Neural cell (in vitro differentiated cells): ENCODE measurements around the gene RCC1. TPM values are rescaled to one million over a fixed set of nuclear protein-coding genes. Genes with fewer than 3 reads are reported as not detected.

Source experiments
- H2AFZ ChIP-seq: fragments of 200-600, 300-800 bp; sonication (generic), shearing (Covaris generic); 2 replicates; pipeline ENCODE4 v1.6.0; 2014; ENCODE audit warnings: low read depth, mild to moderate bottlenecking, antibody characterized with exemption, low read length, moderate library complexity
- H3F3A ChIP-seq: fragments of 200-600 bp; shearing (Covaris generic); 2 replicates; pipeline ENCODE4 v1.6.1; 2016; ENCODE audit warnings: mild to moderate bottlenecking, moderate library complexity, mixed read lengths, antibody characterized with exemption, low read length; ENCODE audit not compliant: insufficient read depth, poor library complexity, severe bottlenecking
- H3K27ac ChIP-seq: fragments of 200-600, 300-800 bp; sonication (generic), shearing (Covaris generic); 2 replicates; pipeline ENCODE4 v1.5.1; 2014; ENCODE audit warnings: mild to moderate bottlenecking, low read length, moderate library complexity
- H3K27me3 ChIP-seq: fragments of 300-800, 200-600 bp; sonication (generic), shearing (Covaris generic); 2 replicates; pipeline ENCODE4 v1.6.0; 2014; ENCODE audit warnings: mild to moderate bottlenecking, low read depth, low read length, moderate library complexity; ENCODE audit not compliant: insufficient read depth
- H3K36me3 ChIP-seq: fragments of 300-800, 200-600 bp; sonication (generic), shearing (Covaris generic); 2 replicates; pipeline ENCODE4 v1.5.1; 2014; ENCODE audit warnings: mild to moderate bottlenecking, antibody characterized with exemption, low read length, moderate library complexity; ENCODE audit not compliant: insufficient read depth
- H3K4me2 ChIP-seq: fragments of 300-800, 200-600 bp; sonication (generic), shearing (Covaris generic); 2 replicates; pipeline ENCODE4 v1.6.0; 2014; ENCODE audit warnings: mild to moderate bottlenecking, low read length
- H3K4me3 ChIP-seq: fragments of 300-800, 200-600 bp; sonication (generic), shearing (Covaris generic); 2 replicates; pipeline ENCODE4 v1.5.1; 2014; ENCODE audit warnings: mild to moderate bottlenecking, low read length, moderate library complexity
- H3K79me2 ChIP-seq: fragments of 200-600 bp; shearing (Covaris generic); replicated peaks from 2 replicates; pipeline ENCODE4 v1.6.0; 2014; ENCODE audit warnings: mild to moderate bottlenecking, low read length, moderate library complexity; ENCODE audit not compliant: insufficient read depth
- H3K9ac ChIP-seq: fragments of 300-800, 200-600 bp; sonication (generic), shearing (Covaris generic); 2 replicates; pipeline ENCODE4 v1.6.1; 2016; ENCODE audit warnings: mild to moderate bottlenecking, low read length, mixed read lengths
- H3K9me2 ChIP-seq: fragments of 200-600 bp; shearing (Covaris generic); 2 replicates; pipeline ENCODE4 v1.6.1; 2016; ENCODE audit warnings: mild to moderate bottlenecking, low read length, mixed read lengths; ENCODE audit not compliant: insufficient read depth
- H3K9me3 ChIP-seq: fragments of 200-600, 300-800 bp; sonication (generic), shearing (Covaris generic); 2 replicates; pipeline ENCODE4 v1.6.1; 2016; ENCODE audit warnings: mild to moderate bottlenecking, mixed run types, low read length, moderate library complexity, mixed read lengths
- H4K20me1 ChIP-seq: fragments of 200-600 bp; shearing (Covaris generic); 2 replicates; pipeline ENCODE4 v1.6.1; 2016; ENCODE audit warnings: mild to moderate bottlenecking, mixed run types; ENCODE audit not compliant: insufficient read depth
- CTCF ChIP-seq: fragments of 450-650 bp; IDR thresholded peaks from 2 replicates; pipeline ENCODE4 v1.5.1; 2014; ENCODE audit warnings: antibody characterized with exemption, mild to moderate bottlenecking, moderate library complexity; ENCODE audit not compliant: poor library complexity, severe bottlenecking
- EP300 ChIP-seq: fragments of 450-650 bp; conservative IDR thresholded peaks from 2 replicates; pipeline ENCODE4 v1.6.1; 2014; ENCODE audit warnings: antibody characterized with exemption, mild to moderate bottlenecking, moderate library complexity; ENCODE audit not compliant: poor library complexity, severe bottlenecking
- EZH2 ChIP-seq: fragments of 200-600, 300-800 bp; shearing (Covaris generic), sonication (generic); IDR thresholded peaks from 2 replicates; pipeline ENCODE4 v1.6.1; 2014; ENCODE audit warnings: antibody characterized with exemption, low read length, borderline replicate concordance, mild to moderate bottlenecking; ENCODE audit not compliant: insufficient read depth, poor library complexity, severe bottlenecking
- MXI1 ChIP-seq: fragments of 450-650 bp; conservative IDR thresholded peaks from 2 replicates; pipeline ENCODE4 v1.6.1; 2014; ENCODE audit warnings: antibody characterized with exemption, mild to moderate bottlenecking; ENCODE audit not compliant: poor library complexity, severe bottlenecking
- POLR2AphosphoS5 ChIP-seq: IDR thresholded peaks from 2 replicates; pipeline ENCODE4 v1.6.1; 2012
- RAD21 ChIP-seq: fragments of 450-650 bp; conservative IDR thresholded peaks from 2 replicates; pipeline ENCODE4 v1.6.1; 2014; ENCODE audit warnings: antibody characterized with exemption, mild to moderate bottlenecking, moderate library complexity
- SMC3 ChIP-seq: fragments of 450-650 bp; conservative IDR thresholded peaks from 2 replicates; pipeline ENCODE4 v1.6.1; 2014; ENCODE audit warnings: antibody characterized with exemption, mild to moderate bottlenecking, moderate library complexity; ENCODE audit not compliant: poor library complexity
- TAF1 ChIP-seq: IDR thresholded peaks from 2 replicates; pipeline ENCODE4 v1.6.1; 2012; ENCODE audit warnings: low read depth
- polyA plus RNA-seq: library from polyadenylated mRNA; depleted of rRNA; stranded (reverse); fragments of >200 nt; gene quantifications from 2 replicates; pipeline ENCODE4 v1.2.3, GENCODE V29; 2014
- TF ChIP-seq, protein P1 (sequence below): IDR thresholded peaks from 2 replicates; pipeline ENCODE4 v1.6.1; 2012; ENCODE audit warnings: borderline replicate concordance

The RCC1 gene
- polyA plus RNA-seq, 1 donor from 2014 or later: 13.1 TPM

GRCh38 chr1:28507247-28507645, 1.4 kb downstream of the RCC1 start:
- peak overlapping the region; percentile 85 for H3K4me3 ChIP-seq
- no peaks in the 10 kb centered on the region for H4K20me1 ChIP-seq
- H3K79me2 ChIP-seq: peaks cover 15% of the 10 kb centered on the region
- no peaks in the 10 kb centered on the region for H3K9me2 ChIP-seq
- H3K9me3 ChIP-seq: no peaks in the 10 kb centered on the region
- no peaks in the 10 kb centered on the region for H3F3A ChIP-seq
- no peak overlapping the region for H2AFZ ChIP-seq
- H3K27ac ChIP-seq: no peak overlapping the region
- H3K4me2 ChIP-seq: peak overlapping the region; percentile 98
- no peaks in the 10 kb centered on the region for H3K27me3 ChIP-seq
- no peak for TF ChIP-seq EP300
- TF ChIP-seq MXI1: no peak
- TF ChIP-seq, protein P1, sequence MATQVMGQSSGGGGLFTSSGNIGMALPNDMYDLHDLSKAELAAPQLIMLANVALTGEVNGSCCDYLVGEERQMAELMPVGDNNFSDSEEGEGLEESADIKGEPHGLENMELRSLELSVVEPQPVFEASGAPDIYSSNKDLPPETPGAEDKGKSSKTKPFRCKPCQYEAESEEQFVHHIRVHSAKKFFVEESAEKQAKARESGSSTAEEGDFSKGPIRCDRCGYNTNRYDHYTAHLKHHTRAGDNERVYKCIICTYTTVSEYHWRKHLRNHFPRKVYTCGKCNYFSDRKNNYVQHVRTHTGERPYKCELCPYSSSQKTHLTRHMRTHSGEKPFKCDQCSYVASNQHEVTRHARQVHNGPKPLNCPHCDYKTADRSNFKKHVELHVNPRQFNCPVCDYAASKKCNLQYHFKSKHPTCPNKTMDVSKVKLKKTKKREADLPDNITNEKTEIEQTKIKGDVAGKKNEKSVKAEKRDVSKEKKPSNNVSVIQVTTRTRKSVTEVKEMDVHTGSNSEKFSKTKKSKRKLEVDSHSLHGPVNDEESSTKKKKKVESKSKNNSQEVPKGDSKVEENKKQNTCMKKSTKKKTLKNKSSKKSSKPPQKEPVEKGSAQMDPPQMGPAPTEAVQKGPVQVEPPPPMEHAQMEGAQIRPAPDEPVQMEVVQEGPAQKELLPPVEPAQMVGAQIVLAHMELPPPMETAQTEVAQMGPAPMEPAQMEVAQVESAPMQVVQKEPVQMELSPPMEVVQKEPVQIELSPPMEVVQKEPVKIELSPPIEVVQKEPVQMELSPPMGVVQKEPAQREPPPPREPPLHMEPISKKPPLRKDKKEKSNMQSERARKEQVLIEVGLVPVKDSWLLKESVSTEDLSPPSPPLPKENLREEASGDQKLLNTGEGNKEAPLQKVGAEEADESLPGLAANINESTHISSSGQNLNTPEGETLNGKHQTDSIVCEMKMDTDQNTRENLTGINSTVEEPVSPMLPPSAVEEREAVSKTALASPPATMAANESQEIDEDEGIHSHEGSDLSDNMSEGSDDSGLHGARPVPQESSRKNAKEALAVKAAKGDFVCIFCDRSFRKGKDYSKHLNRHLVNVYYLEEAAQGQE: no peak
- no peak for TF ChIP-seq SMC3
- no peak for TF ChIP-seq TAF1
- no peak for TF ChIP-seq CTCF
- no peak for TF ChIP-seq EZH2
- TF ChIP-seq POLR2AphosphoS5: no peak
- TF ChIP-seq RAD21: no peak
- H3K36me3 ChIP-seq: peaks cover 6% of the 10 kb centered on the region
- peak overlapping the region; percentile 77 for H3K9ac ChIP-seq

- H3K36me3 ChIP-seq: peaks cover 6% of the 10 kb centered on the region
- TF ChIP-seq TAF1 (no peak), SMC3 (no peak), EP300 (no peak), POLR2AphosphoS5 (no peak), CTCF (no peak), MXI1 (no peak), EZH2 (no peak), RAD21 (no peak)
- TF ChIP-seq, protein P1: no peak
- no peaks in the 10 kb centered on the region for H3K9me3 ChIP-seq
- H3F3A ChIP-seq: no peaks in the 10 kb centered on the region
- no peaks in the 10 kb centered on the region for H4K20me1 ChIP-seq
- H3K9ac ChIP-seq: peak overlapping the region; percentile 77
- no peaks in the 10 kb centered on the region for H3K9me2 ChIP-seq
- no peak overlapping the region for H2AFZ ChIP-seq
- no peak overlapping the region for H3K4me2 ChIP-seq
- peak overlapping the region; percentile 85 for H3K4me3 ChIP-seq
- no peaks in the 10 kb centered on the region for H3K27me3 ChIP-seq
- H3K79me2 ChIP-seq: peaks cover 15% of the 10 kb centered on the region
- H3K27ac ChIP-seq: no peak overlapping the region
Observed at GRCh38 chr1:28507646-28508434, 2.0 kb downstream of the RCC1 start.
